ENCODE results near the gene DSCAM.

DSCAM gene

DNA sequence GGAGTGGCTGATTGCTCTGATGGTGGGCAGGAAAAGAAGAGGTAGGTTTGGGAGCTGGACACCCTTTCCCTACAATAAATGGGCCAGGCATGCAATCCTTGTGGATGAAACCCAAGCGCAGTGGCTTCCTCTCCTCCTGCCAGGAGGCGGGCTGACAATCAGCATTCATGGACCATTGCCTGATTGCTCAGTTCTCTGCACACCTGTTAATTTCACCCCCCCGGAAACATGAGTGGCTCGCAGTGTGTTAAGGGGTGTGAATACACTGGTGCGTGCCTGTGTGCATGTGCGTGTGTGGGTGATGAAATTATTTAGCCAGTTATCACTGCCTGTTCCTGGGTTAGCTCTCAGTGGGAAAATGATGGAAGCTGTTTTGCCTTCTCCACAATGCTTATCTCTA is 669.0 kb downstream of the DSCAM start:
- peaks cover 0 to 69% (median 37%) of the 10 kb centered on the region in 10 experiments; a peak in 16 of 20 replicates for H3K4me1 ChIP-seq
- no peaks in the 10 kb centered on the region for H3K36me3 ChIP-seq
- no peak overlapping the region for H3K27ac ChIP-seq
- H3K27me3 ChIP-seq = no peaks in the 10 kb centered on the region
- peak overlapping the region in 6 of 11 experiments; percentile 9 to 86 (median 81); a peak in 8 of 22 replicates for H3K4me2 ChIP-seq
- no peaks in the 10 kb centered on the region for H4K20me1 ChIP-seq
- H3K9me3 ChIP-seq (replicated peaks in 1 of 11) = peaks cover 0 to 26% (median 9%) of the 10 kb centered on the region in 11 experiments; a peak in 14 of 22 replicates
- no peak for TF ChIP-seq Cebpa-rat (IDR thresholded peaks at IDR 0.05)
- no peak overlapping the region for H3K4me3 ChIP-seq
- no peak overlapping the region for H3K9ac ChIP-seq

DNA sequence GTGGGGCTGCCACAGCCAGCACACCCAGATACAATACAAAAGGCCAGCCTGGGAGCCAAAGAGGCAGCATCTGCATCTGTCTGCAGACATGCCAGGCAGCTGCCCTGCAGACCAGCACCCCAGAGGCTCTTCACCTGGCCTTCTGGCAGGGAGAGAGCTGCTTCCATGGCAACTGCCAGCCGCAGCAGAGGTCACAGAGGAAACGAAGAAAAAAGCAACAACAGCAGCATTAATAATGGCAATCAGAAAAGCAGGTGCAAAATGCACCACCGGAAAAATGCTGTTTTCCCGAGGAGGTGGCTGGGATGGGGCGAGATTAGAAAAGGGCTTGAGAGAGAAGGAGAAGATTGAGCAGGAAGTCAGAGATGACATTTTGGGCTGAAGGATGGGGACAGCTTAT is 670.2 kb downstream of the DSCAM start:
- peaks cover 0 to 69% (median 37%) of the 10 kb centered on the region in 10 experiments; a peak in 16 of 20 replicates for H3K4me1 ChIP-seq
- H3K9me3 ChIP-seq (replicated peaks in 1 of 11) = peaks cover 0 to 19% (median 5%) of the 10 kb centered on the region in 11 experiments; a peak in 10 of 22 replicates
- no peaks in the 10 kb centered on the region for H3K27me3 ChIP-seq
- H3K27ac ChIP-seq = peak overlapping the region in 2 of 11 experiments; percentile 15 to 39; a peak in 1 of 22 replicates
- H3K4me3 ChIP-seq = 0 out of 20 replicates have a peak overlapping the region, but pooled peaks of 1 of the 10 experiments have one; percentile 20
- no peak for TF ChIP-seq Cebpa-rat (IDR thresholded peaks at IDR 0.05)
- no peaks in the 10 kb centered on the region for H4K20me1 ChIP-seq
- peak overlapping the region in 1 of 11 experiments; percentile 1; a peak in 1 of 22 replicates for H3K9ac ChIP-seq
- no peaks in the 10 kb centered on the region for H3K36me3 ChIP-seq
- peak overlapping the region in 9 of 11 experiments; percentile 11 to 86 (median 63); a peak in 17 of 22 replicates for H3K4me2 ChIP-seq

DNA sequence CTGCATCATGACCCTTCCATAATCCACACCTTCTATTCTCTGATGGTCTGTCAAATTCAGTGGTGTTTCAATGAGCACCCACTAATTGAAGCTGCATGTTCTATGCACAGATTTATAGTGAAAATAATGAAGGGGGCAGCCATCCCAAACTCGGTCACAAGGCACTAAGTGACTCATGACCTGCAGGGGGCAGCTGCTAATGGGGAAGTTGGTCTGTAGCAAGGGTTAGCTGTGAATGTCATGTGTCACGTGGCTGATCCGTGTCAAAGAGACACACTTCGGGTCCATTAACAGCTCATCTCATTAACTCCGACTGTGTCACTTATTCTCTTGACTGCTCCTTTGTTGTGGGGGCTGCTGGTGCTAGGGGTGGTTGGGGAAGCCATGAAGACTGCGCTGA is 673.1 kb downstream of the DSCAM start:
- no peaks in the 10 kb centered on the region for H3K27me3 ChIP-seq
- no peak for TF ChIP-seq Cebpa-rat (IDR thresholded peaks at IDR 0.05)
- no peak overlapping the region for H3K9ac ChIP-seq
- no peaks in the 10 kb centered on the region for H4K20me1 ChIP-seq
- peaks cover 0 to 11% (median 0%) of the 10 kb centered on the region in 11 experiments; a peak in 7 of 22 replicates for H3K9me3 ChIP-seq (replicated peaks in 1 of 11)
- no peak overlapping the region for H3K4me3 ChIP-seq
- peaks cover 6 to 45% (median 27%) of the 10 kb centered on the region in 10 experiments for H3K4me1 ChIP-seq
- H3K27ac ChIP-seq = no peak overlapping the region
- no peaks in the 10 kb centered on the region for H3K36me3 ChIP-seq
- H3K4me2 ChIP-seq = no peak overlapping the region

DNA sequence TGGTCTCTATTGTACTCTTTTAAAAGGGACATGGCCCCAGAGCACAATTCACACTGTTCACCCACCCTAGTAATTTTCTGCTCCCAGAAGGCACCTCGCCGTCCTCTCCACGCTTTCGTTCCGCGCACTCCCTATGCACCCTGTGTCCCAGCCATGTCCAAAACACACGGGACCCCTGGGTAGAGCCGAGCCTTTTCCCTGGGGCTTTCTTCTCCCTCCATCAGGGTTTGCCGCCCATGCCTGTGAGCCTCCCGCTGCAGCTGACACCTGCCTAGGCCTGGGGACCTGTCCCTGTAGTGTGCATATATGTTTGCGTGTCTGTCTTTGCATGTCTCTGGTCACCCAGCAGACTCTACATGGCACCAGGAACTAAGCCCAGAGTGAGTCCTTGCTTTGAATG is 677.0 kb downstream of the DSCAM start:
- Histone ChIP-seq H3K36me3 (no peaks in the 10 kb centered on the region), H4K20me1 (no peaks in the 10 kb centered on the region), H3K9me3 (replicated peaks in 1 of 11) (peaks cover 0 to 23% (median 12%) of the 10 kb centered on the region in 11 experiments; a peak in 12 of 22 replicates), H3K27ac (no peak overlapping the region), H3K9ac (no peak overlapping the region), H3K27me3 (no peaks in the 10 kb centered on the region), H3K4me2 (no peak overlapping the region), H3K4me1 (peaks cover 0 to 22% (median 8%) of the 10 kb centered on the region in 10 experiments; a peak in 14 of 20 replicates), H3K4me3 (no peak overlapping the region)
- no peak for TF ChIP-seq Cebpa-rat (IDR thresholded peaks at IDR 0.05)

DNA sequence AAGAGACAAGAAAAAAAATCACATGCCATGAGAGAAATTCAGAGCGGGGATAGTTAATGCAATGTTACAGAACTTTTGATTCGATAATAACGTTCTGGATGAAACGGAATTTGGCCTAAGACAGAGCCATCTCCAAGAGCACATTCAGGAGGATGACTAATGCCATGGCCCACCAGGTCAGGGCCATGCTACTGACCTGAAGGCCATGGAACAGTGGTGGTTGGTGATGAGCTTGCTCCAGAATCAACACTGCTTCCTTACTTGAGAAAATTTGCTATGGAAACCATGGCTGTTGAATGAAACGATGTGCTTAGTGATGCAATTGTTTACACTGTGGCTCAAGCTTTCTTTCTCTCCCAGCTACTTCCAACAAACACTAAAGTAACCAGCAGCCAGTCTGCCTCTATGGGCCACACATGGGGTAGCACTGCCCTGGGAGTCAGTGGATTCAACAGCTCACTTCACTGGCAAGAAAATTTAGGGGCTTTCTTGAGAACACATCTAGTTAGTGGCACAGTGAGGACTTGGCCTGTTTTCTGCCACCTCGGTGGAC is 680.6 kb downstream of the DSCAM start:
- Histone ChIP-seq H4K20me1 (no peaks in the 10 kb centered on the region), H3K4me1 (peaks cover 0 to 26% (median 7%) of the 10 kb centered on the region in 10 experiments; a peak in 12 of 20 replicates), H3K27me3 (no peaks in the 10 kb centered on the region), H3K4me3 (no peak overlapping the region), H3K9ac (no peak overlapping the region), H3K9me3 (replicated peaks in 1 of 11) (peaks cover 0 to 23% (median 12%) of the 10 kb centered on the region in 11 experiments; a peak in 12 of 22 replicates), H3K36me3 (no peaks in the 10 kb centered on the region), H3K27ac (no peak overlapping the region), H3K4me2 (no peak overlapping the region)
- no peak for TF ChIP-seq Cebpa-rat (IDR thresholded peaks at IDR 0.05)

DNA sequence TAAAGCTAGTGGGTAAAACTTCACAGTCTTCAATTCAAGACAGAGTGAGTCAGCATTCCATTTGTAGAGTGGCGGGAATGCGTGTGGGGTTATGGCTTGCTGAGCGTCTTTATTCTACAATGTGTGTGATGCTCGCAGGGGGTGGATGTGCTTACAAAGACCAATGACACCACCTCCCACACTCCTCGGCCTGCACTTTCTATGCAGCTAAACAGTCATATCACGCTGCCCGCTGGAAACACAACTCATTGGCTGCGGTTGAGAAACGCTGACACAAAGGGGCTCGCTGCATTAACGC is 681.2 kb downstream of the DSCAM start:
- H3K36me3 ChIP-seq = no peaks in the 10 kb centered on the region
- no peak for TF ChIP-seq Cebpa-rat (IDR thresholded peaks at IDR 0.05)
- H3K4me2 ChIP-seq = no peak overlapping the region
- H3K27ac ChIP-seq = no peak overlapping the region
- peaks cover 0 to 23% (median 12%) of the 10 kb centered on the region in 11 experiments; a peak in 12 of 22 replicates for H3K9me3 ChIP-seq (replicated peaks in 1 of 11)
- peaks cover 0 to 26% (median 7%) of the 10 kb centered on the region in 10 experiments; a peak in 12 of 20 replicates for H3K4me1 ChIP-seq
- no peaks in the 10 kb centered on the region for H3K27me3 ChIP-seq
- no peak overlapping the region for H3K4me3 ChIP-seq
- no peak overlapping the region for H3K9ac ChIP-seq
- no peaks in the 10 kb centered on the region for H4K20me1 ChIP-seq

DNA sequence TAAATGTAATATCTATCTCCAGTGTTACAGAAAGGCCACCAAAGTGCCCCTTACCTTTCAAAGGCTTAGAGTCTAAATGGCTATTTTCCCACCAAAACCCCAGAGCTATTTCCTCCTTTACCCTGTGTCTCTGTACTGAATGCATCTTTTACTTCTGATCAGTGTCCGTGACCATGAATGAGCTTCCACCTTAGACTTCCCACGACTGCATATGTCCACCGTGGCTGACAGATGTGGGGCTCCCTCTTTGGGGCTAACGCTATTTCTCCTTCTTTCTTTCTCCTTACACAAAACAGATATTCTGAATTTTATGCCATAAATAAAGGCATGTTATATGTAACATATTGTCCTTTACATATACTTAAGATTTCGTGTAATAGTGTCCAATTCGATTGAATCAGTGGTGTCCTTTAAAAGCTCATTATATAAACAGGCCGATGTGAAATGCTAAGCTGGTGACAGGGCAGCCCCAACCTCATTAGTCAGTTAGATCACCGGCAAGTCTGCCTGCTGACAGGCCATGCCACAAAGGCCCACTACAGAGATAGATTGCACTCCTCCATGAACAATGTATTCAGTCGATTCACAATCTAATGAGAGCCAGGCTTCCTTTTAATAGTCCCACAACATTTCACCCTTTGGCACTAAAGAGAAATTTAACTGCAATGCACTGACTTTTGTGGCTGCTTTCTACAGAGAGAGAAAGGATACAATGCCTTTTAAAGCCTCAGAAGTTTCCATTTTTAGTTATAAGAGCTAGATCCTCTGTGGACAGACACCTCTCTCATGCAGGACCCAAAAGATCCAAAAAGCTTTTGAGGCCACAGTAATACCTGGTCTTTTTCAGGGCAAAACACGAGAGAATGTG is 681.8 kb downstream of the DSCAM start:
- H3K9me3 ChIP-seq (replicated peaks in 1 of 11) = peaks cover 0 to 23% (median 12%) of the 10 kb centered on the region in 11 experiments; a peak in 12 of 22 replicates
- H3K9ac ChIP-seq = no peak overlapping the region
- TF ChIP-seq Cebpa-rat (IDR thresholded peaks at IDR 0.05) = no peak
- no peak overlapping the region for H3K4me3 ChIP-seq
- peaks cover 0 to 26% (median 7%) of the 10 kb centered on the region in 10 experiments; a peak in 12 of 20 replicates for H3K4me1 ChIP-seq
- no peak overlapping the region for H3K27ac ChIP-seq
- H3K4me2 ChIP-seq = no peak overlapping the region
- H4K20me1 ChIP-seq = no peaks in the 10 kb centered on the region
- no peaks in the 10 kb centered on the region for H3K27me3 ChIP-seq
- H3K36me3 ChIP-seq = no peaks in the 10 kb centered on the region

DNA sequence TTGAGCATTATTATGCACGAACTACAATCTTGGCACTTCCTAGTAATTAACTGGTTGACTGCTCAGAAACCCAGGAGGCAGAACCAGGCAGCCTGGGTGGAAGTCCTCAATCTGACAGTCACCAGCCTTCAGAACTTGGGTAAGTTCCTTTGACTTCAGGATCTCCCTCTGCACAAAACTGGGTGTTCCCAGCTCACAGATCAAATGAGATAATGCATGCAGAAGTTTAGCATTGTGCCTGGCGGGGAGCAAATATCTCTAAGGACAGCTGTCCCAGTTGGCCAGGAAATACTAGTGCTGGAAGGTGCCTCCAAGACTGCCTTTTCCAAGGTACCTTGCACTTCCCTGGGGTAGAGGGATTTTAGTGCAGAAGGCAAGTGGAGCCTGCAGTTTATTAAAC is 684.9 kb downstream of the DSCAM start:
- Histone ChIP-seq H3K9ac (no peak overlapping the region), H3K9me3 (replicated peaks in 1 of 11) (peaks cover 0 to 10% (median 2%) of the 10 kb centered on the region in 11 experiments; a peak in 7 of 22 replicates), H3K36me3 (no peaks in the 10 kb centered on the region), H3K4me3 (no peak overlapping the region), H3K27me3 (no peaks in the 10 kb centered on the region), H4K20me1 (no peaks in the 10 kb centered on the region), H3K27ac (no peak overlapping the region), H3K4me1 (peaks cover 0 to 11% (median 5%) of the 10 kb centered on the region in 10 experiments; a peak in 11 of 20 replicates), H3K4me2 (peak overlapping the region in 3 of 11 experiments; percentile 6 to 21 (median 6); a peak in 1 of 22 replicates)
- no peak for TF ChIP-seq Cebpa-rat (IDR thresholded peaks at IDR 0.05)

DNA sequence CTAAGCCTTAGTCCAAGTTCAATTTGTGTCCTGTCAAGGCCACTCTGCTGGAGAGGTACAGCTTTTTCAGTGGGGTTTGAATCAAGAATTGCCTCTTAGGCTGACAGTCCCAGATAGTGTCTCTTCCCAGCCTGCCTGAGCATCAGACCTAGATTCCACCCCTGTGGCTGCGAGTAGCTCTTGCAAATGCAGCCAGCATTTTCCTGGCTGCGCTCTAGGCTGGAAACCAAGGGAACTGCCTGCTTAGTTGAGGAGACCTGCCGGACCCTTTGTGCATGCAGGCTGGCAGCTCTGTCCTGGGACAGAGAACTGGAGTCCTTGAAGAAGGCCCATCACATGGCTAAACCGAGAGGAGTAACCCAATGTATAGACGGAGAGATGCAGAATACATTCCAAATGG is 686.0 kb downstream of the DSCAM start:
- H3K9me3 ChIP-seq (replicated peaks in 1 of 11) = no peaks in the 10 kb centered on the region
- no peaks in the 10 kb centered on the region for H3K36me3 ChIP-seq
- no peaks in the 10 kb centered on the region for H4K20me1 ChIP-seq
- H3K9ac ChIP-seq = no peak overlapping the region
- peaks cover 0 to 19% (median 7%) of the 10 kb centered on the region in 10 experiments; a peak in 11 of 20 replicates for H3K4me1 ChIP-seq
- no peak overlapping the region for H3K4me2 ChIP-seq
- H3K4me3 ChIP-seq = no peak overlapping the region
- no peaks in the 10 kb centered on the region for H3K27me3 ChIP-seq
- TF ChIP-seq Cebpa-rat (IDR thresholded peaks at IDR 0.05) = no peak
- H3K27ac ChIP-seq = no peak overlapping the region

All from BLaER1 treated with 17β-estradiol and CSF1 and Interleukin-3, amounts not matched to agents 10 nM and 100 nM (cell line).